COR-L47 (cell line): ENCODE measurements around the gene ZNF526.
"Not testable (repeated sequence)": the region's sequence is repeated elsewhere in the genome, so short reads cannot be mapped to it uniquely, and the experiment has no call there.

Experiments
- DNase-seq: peaks from one replicate; lab custom pipeline; 2025; lab: John Stamatoyannopoulos, UW

ZNF526 gene

DNA sequence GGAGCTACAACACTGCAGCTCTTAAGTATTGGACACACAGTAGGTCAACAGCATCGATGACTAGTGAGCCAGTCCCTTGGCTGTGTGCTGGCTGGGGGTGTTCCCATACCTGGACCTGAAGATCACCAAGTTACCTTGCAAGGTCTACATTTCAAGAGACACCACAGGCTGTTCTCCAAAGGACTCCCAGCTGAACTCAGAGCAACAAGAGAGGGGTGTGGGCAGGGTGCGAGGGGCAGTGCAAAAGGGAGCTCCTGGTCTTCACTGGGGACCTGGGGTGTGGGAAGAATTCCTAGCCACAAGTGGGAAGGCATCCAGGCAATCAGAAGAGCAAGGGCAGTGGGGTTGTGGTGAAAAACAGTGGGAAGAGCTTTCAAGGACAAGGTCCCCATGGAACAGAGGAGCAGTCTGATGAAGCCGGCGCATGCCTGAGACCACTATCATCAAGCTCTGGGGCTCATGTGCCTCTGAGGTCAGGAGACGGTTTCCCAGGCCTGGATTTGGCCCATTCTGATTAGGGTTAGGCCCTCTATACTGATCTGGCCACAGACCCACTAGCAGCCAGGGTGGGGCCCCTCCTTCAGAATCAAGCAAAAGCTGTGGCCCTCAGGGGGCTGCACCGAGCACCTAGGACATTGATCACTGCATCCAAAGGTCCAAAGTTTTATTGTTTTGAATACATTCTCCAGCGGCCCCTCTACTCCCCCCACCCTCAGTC lies 27.0 kb downstream of the ZNF526 start:
- no peak for DNase-seq

DNA sequence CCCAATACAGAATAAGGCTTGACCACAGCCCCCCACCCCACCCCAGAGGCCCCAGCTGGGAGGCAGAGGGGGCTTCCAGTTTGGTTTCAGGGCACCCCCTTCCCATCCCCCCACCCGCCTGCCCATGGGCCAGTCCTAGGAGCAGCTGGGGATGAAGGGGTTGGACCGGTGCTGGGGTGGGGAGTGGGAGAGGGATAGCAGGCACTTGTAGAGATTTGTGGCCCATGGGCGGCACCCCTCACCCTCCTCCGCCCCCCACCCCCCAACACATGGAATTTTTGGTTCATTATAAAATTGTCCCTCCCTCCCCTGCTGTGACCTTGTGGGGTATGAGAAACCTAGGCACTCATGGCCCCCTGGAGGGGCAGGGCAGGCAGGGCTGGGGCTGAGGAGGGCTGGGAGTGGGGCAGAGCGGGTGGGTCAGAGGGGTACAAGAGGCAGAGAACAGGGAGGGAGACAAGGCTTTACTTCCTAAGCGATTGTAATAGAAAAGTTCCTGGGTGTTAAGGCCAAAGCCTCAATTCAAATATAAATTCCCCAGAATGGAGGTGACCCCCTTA lies 27.6 kb downstream of the ZNF526 start:
- no peak for DNase-seq

DNA sequence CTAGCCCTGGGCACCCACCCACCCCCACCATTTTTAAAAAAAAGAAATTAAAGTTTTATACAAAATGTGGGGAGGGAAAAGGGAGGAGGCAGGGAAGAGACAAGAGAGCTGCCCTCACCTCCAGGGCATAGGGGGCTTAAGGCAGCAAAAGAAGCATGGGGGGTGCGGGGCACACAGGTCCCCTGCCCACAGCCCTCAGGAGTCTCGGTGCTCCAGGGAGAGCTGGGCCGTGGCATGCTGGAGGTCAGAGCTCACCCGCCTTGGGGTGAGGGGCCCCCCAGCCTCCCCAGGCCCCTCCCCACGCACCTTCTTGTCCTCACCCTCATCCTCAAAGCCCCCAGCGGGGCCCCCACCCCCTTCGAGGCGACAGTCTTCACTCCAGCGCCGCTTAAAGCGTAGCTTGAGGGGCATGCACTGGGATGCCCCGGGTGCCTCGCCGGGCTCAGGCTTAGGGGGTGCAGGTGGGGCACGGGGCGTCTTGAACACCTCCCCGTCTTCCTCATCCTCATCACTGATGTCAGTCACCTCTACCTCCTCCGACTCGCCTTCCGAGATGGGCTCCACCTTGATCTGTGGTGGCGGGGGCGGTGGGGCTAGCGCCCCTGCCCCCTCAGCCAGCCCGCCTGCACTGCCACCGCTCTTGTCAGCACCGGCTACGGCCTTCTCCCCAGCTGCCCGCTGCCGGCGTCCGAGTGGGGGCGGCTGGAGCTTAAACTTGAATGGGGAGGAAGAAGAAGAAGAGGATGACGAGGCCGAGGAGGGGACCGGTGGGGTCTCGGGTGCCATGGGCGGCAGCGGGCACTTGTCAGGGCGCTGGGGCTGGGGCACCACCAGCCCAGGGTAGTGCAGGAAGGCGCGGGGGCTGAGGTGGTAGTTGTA lies 28.4 kb downstream of the ZNF526 start:
- no peak for DNase-seq

DNA sequence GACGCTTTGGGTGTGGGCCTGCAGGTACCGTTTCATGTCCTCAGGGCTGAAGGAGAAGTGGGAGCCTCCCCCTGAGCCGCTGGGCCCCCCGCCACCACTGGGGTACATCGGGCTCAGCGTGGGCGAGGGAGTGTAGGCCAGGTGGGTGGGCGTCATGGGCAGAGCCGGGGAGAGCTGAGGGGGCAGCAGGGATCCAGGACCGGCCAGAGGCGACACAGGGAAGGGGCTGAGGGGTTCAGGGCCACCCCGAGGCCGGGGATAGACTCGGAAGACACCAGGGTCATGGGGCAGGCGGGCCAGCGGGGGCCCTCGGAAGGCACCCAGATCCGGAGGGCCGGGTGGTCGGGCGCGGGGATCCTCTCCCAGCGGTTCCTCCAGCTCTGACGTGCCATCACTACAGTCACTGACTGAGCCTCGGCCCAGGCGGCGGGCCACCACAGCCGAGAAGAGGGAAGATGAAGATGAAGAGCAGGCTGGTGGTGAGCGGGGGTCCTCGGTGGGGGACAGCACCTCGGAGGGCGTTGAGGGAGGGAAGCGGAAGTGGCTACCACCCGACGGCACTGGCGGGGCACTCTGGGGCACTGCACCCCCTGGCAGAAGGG lies 29.1 kb downstream of the ZNF526 start:
- DNase-seq, result no peak

- DNase-seq, result no peak
Observed at GRCh38 chr19:42249769-42250168, 29.7 kb downstream of the ZNF526 start.

GRCh38 chr19:42250183-42250665 lies 30.1 kb downstream of the ZNF526 start:
- no peak for DNase-seq

DNA sequence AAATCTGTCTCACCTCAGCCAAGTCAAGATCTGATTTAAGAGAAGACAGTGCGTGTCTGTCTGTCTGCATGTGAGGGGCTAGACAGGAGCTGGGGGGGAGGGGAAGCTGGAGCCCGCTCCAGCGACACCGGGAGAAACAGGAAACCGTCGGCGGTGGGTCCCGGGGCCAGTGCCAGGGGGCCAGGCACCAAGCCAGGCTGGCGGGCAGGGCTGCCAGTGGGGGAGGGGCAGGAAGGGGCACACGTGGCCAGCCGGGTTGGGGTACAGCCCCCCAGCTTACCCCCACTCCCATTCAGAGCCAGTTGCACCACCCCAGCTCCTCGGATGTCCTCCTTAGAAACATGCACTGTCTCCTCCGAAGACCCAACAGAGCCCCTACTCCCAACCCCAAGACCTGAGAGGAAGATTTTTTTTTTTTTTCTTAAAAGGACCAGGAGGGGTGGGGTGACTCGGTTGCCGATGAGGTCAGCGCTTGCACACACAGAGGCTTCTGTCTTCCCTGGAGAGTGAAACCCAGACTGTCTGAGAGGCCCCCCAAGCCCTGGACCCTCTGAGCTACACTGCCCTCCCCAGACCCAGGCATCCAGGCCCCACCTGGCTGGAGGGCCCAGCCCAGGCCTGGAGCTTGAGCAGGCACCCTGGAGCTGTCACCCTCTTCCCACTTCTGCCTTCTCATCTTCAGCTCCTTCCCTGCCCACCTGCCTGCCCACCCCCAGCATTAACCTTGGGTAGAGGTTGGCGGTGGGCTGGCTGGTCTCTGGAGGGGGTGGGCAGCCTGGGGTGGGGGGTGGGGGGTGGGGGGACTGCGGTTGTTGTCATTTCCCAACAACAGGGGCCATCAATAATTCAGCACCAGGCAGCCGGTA lies 30.8 kb downstream of the ZNF526 start:
- DNase-seq, result no peak

- no peak for DNase-seq
Observed at GRCh38 chr19:42251572-42252358, 31.7 kb downstream of the ZNF526 start.

DNA sequence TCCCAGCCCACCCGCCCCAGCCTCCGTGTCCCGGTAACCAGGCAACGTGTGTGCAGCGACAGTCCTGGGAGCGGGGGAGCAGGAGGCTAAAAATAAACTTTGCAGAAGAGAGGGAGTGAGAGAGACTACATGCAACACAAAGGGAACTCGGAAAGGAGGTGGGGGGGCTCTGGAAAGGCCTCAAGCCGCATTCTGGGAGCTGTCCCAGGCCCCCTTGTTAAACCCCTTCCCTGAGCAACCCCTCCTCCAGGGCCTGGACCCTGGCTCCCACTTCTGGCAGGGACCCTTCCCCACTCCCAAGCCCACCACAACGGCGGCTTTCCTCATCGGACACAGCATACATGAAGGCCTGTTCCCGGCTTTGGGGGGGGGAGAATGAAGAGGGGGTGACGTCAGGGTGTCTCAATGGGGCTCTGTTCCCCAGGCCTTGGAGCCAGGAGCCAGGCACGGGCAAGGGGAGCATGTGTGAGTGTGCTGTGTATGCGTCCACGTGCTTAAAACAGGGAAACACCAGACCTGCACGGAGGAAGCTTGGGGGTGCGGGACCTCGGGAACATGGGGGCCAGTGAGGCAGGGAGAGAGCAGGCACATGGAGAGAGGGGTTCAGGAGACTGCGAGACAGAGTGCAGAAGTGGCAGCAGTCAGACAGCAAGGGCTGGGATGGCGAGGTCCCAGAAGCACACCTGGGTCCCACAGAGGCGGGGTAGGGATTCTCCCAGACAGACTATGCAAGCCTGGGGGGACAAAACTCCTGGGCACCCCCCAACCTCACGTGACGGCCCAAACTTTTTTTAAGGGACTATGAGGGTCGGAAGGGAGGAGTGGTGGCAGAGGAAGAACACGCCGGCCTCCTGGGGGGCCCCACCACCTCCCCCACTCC lies 32.5 kb downstream of the ZNF526 start:
- no peak for DNase-seq

- peak; percentile 40 for DNase-seq
Observed at GRCh38 chr19:42253245-42254088, 33.4 kb downstream of the ZNF526 start.

GRCh38 chr19:42254089-42254849 lies 34.2 kb downstream of the ZNF526 start:
- DNase-seq, result peak; percentile 23

DNA sequence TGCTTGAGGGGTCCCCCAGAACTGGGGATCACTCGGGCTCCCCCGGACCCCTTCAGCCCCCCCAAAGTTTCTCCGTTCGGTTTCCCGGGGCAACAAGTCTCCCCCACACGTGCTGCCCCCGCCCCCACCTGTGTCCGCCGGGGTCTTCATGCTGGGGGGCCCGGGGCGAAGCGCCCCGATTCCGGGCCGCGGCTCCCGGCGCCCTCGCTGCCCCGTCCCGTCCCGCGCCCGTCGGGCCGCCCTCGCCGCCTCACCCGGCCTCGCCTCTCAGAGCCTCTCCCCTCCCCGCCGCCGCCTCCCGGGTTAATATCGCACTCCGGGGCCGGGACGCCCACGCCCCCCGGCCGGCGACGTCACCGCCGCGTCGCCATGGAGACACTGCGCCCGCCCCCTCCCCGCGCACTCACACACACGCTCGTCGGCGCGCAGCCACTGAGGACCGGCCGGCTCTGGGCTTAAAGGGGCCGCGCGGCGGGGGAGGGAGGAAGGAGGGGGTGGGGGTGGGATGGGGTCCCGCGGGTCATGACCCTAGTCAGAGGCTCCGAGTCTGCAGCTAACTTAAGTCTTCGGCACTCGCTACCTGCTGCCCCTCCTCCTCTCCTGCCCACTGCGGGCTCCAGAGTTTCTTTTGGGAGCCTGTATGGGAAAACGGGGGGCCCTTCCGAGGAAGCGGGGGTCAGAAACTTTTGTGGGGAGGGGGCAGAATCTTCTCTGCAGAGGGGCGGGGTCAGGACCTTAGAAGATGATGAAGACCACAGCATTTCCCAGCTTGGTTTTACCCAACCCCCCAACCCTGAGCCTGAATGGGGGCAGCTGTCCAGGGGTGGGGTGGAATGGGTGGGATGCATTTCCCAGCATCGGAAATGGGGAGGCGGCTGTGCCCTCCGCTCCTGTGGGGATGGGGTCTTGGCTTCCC lies 35.0 kb downstream of the ZNF526 start, which contains the start of gene ERF:
ERF (minus strand) TSS at position 279 of the 916 bp plus-strand sequence; CDS start at position 150, 129 bp downstream.
- DNase-seq, result peak; percentile 78

DNA sequence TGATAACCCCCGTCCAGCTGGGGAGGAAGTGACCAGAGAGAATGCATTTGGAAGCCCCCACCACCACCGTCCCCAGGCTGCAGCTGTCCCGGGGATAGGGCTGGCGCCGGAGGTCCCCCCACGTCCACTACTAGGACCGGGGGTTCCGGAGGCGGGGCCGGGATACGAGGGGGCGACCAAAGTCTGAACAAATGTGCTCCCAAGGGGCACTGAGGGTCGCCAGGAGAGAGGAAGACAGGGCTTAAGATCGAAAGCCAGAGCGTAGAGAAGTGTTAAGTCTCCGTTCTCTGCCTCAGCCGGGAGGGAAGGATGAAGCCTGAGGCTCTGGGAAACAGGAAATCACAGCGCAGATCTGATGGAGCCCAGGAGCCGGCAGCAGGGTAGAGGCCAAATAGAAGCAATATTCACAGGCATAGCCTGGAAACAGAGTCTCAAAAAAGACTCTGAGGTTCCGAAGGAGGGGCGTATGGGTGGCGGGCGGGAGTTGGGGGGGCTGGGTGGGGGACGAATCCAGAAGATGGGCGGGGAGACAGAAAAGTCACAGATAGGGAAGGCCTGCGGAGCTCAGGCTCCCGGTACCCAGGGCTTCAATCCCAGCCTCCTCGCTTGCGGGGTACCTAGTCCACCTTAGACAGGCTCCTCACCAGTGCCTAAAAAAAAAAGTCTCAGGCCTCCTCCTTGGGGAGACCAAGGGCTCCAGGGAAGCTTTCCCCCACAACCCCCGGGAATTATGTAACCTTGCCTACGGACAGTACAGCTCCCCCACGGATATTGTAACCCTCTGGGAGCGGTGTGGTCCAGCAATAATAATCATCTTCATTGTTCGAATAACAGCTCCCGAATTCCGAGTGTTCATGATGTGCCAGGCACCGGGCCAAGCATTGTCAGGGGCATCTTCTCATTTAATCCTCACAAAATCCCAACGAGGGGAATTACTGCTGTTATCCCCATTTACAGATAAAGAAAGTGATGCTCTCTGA lies 35.9 kb downstream of the ZNF526 start:
- DNase-seq, result peak; percentile 27

- not testable (repeated sequence) for DNase-seq
Observed at GRCh38 chr19:42257842-42258241, 37.7 kb downstream of the ZNF526 start.

- no peak for DNase-seq
Observed at GRCh38 chr19:42261763-42262162, 41.7 kb downstream of the ZNF526 start.
